Retinal pigment epithelial cell (primary cell): ENCODE measurements around the gene MAGI2.
A peak's percentile ranks its signal among the peaks of the same experiment; 100 is the strongest.

ENCODE experiments used
- DNase-seq: peaks from one replicate; pipeline ENCODE4 v3.0.0-alpha.2; 2010; ENCODE audit warnings: low read depth
- H3K4me3 ChIP-seq: 2 replicates; pipeline ENCODE4 v1.5.1; 2011; ENCODE audit warnings: mild to moderate bottlenecking, low read length, control low read depth, moderate library complexity
- TF ChIP-seq, protein P1 (sequence below): conservative IDR thresholded peaks from 2 replicates; pipeline ENCODE4 v1.5.1; 2011; ENCODE audit warnings: low read depth, low read length, control low read depth, inconsistent platforms

The MAGI2 gene

DNA sequence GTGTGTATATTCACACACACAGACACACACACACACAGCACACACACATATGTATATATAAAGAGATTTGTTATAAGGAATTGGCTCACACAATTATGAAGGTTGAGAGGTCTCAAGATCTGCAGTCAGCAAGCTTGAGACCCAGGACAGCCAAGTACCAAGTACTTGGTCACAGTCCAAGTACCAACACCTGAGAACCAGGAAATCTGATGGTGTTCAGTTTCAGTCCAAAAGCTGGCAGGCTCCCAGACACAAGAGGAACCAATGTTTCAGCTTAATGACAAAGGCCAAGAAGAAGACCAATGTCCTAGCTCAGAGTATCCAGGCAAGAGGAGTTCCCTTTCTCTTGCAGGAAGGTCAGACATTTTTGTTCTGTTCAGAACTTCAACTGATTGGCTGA is 780.2 kb downstream of the MAGI2 start:
- no peak for DNase-seq
- TF ChIP-seq, protein P1, sequence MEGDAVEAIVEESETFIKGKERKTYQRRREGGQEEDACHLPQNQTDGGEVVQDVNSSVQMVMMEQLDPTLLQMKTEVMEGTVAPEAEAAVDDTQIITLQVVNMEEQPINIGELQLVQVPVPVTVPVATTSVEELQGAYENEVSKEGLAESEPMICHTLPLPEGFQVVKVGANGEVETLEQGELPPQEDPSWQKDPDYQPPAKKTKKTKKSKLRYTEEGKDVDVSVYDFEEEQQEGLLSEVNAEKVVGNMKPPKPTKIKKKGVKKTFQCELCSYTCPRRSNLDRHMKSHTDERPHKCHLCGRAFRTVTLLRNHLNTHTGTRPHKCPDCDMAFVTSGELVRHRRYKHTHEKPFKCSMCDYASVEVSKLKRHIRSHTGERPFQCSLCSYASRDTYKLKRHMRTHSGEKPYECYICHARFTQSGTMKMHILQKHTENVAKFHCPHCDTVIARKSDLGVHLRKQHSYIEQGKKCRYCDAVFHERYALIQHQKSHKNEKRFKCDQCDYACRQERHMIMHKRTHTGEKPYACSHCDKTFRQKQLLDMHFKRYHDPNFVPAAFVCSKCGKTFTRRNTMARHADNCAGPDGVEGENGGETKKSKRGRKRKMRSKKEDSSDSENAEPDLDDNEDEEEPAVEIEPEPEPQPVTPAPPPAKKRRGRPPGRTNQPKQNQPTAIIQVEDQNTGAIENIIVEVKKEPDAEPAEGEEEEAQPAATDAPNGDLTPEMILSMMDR = no peak
- no peak overlapping the region for H3K4me3 ChIP-seq

GRCh38 chr7:78662939-78663338 is 790.5 kb downstream of the MAGI2 start:
- no peak overlapping the region for H3K4me3 ChIP-seq
- TF ChIP-seq, protein P1 = no peak

DNA sequence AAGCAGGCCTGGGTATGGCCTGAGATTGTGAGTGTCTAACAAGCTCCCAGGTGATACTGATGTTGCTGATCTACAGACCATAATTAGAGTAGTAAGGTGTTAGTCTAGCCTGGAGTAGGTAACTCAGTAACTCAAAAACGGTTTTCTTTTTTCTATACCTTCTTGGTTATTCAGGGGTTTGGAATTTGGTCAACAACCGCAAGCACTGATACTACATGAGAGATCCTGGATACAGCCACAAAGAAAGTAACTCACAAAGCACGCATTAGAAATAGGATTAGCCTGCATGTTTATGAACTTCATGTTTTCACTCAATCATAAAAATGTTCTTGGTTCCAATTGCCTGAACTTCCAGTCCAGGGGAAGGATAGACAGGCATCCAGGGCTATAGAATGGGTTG is 803.5 kb downstream of the MAGI2 start:
- TF ChIP-seq, protein P1 = no peak
- no peak overlapping the region for H3K4me3 ChIP-seq
- peak; percentile 12 for DNase-seq

More at GRCh38 chr7:78662939-78663338, 790.5 kb downstream of the MAGI2 start:
- no peak for DNase-seq

- H3K4me3 ChIP-seq = no peak overlapping the region
- TF ChIP-seq, protein P1 = no peak
- no peak for DNase-seq
These were observed 804.2 kb downstream of the MAGI2 start for GRCh38 chr7:78649236-78649635.

- H3K4me3 ChIP-seq = no peak overlapping the region
- TF ChIP-seq, protein P1 = no peak
- DNase-seq = no peak
These were observed 810.7 kb downstream of the MAGI2 start for GRCh38 chr7:78642751-78643150.

GRCh38 chr7:78638364-78638763 is 815.1 kb downstream of the MAGI2 start:
- DNase-seq = no peak
- H3K4me3 ChIP-seq = no peak overlapping the region
- TF ChIP-seq, protein P1 = no peak

- DNase-seq = no peak
- H3K4me3 ChIP-seq = no peak overlapping the region
- TF ChIP-seq, protein P1 = no peak
These were observed 816.7 kb downstream of the MAGI2 start for GRCh38 chr7:78636727-78637126.
